ENCODE measurements around the gene GPR171.

GPR171 gene

GRCh38 chr3:151213151-151213550, 10.1 kb upstream of the GPR171 start:
- DNase-seq = no peak

GRCh38 chr3:151210676-151211381, 7.8 kb upstream of the GPR171 start:
- no peak for DNase-seq

GRCh38 chr3:151209654-151210053, 6.6 kb upstream of the GPR171 start:
- DNase-seq = no peak

GRCh38 chr3:151206201-151206600, 3.2 kb upstream of the GPR171 start:
- no peak for DNase-seq

GRCh38 chr3:151205482-151205881, 2.5 kb upstream of the GPR171 start:
- no peak for DNase-seq

GRCh38 chr3:151204530-151205402, 1.8 kb upstream of the GPR171 start:
- no peak for DNase-seq

GRCh38 chr3:151201051-151201730, 1.8 kb downstream of the GPR171 start:
- no peak for DNase-seq

- DNase-seq = no peak
Measured at GRCh38 chr3:151200586-151200985, 2.4 kb downstream of the GPR171 start.

GRCh38 chr3:151199554-151200438, 3.2 kb downstream of the GPR171 start:
- no peak for DNase-seq

GRCh38 chr3:151198849-151199248, 4.2 kb downstream of the GPR171 start:
- no peak for DNase-seq

- no peak for DNase-seq
Measured at GRCh38 chr3:151197981-151198767, 4.8 kb downstream of the GPR171 start.

GRCh38 chr3:151197228-151197627, 5.8 kb downstream of the GPR171 start:
- DNase-seq = no peak

- no peak for DNase-seq
Measured at GRCh38 chr3:151196434-151196833, 6.6 kb downstream of the GPR171 start.

- DNase-seq = no peak
Measured at GRCh38 chr3:151195826-151196225, 7.2 kb downstream of the GPR171 start.

- DNase-seq = no peak
Measured at GRCh38 chr3:151192545-151192944, 10.5 kb downstream of the GPR171 start.

GRCh38 chr3:151191095-151191494, 11.9 kb downstream of the GPR171 start:
- DNase-seq = no peak

GRCh38 chr3:151183265-151183671, 19.7 kb downstream of the GPR171 start:
- no peak for DNase-seq

GRCh38 chr3:151182349-151183079, 20.5 kb downstream of the GPR171 start:
- no peak for DNase-seq

- DNase-seq = no peak
Measured at GRCh38 chr3:151178208-151178845, 24.7 kb downstream of the GPR171 start.

- DNase-seq = no peak
Measured at GRCh38 chr3:151175952-151176351, 27.1 kb downstream of the GPR171 start.

GRCh38 chr3:151174351-151174750, 28.7 kb downstream of the GPR171 start:
- DNase-seq = no peak

Data from NCI-H446 treated with DMSO at 0.1 percent for 48 hours (cell line).